Lower lobe of right lung (tissue), 2 donors: ENCODE results near the gene COPS6. TPM values are rescaled to one million over a fixed set of nuclear protein-coding genes. Genes with fewer than 3 reads are reported as not detected.
A peak's percentile ranks its signal among the peaks of the same experiment; 100 is the strongest.

ENCODE experiments used
- ATAC-seq, 2 donors: fragments of 200-7000 bp; cut with Tn5 transposase; one replicate each; pipeline ENCODE4 v1.9.1; 2020 to 2022; ENCODE audit warnings: mild to moderate bottlenecking in 2 of 2, moderate library complexity in 2 of 2
- DNase-seq: peaks from one replicate; pipeline ENCODE4 v3.0.0-alpha.2; 2020
- H3K27ac ChIP-seq: fragments of 200-600 bp; one replicate; pipeline ENCODE4 v1.8.0; 2022
- H3K27me3 ChIP-seq: fragments of 200-600 bp; one replicate; pipeline ENCODE4 v1.8.0; 2022; ENCODE audit warnings: low read depth
- H3K36me3 ChIP-seq: fragments of 200-600 bp; one replicate; pipeline ENCODE4 v1.8.0; 2022; ENCODE audit warnings: mild to moderate bottlenecking
- H3K4me1 ChIP-seq: fragments of 200-600 bp; one replicate; pipeline ENCODE4 v1.8.0; 2022
- H3K4me3 ChIP-seq: fragments of 200-600 bp; one replicate; pipeline ENCODE4 v1.8.0; 2022; ENCODE audit warnings: mild to moderate bottlenecking
- H3K9me3 ChIP-seq: fragments of 200-600 bp; one replicate; pipeline ENCODE4 v1.8.0; 2022
- intact Hi-C: fragments of 100-400 bp; cut with DNase I; formaldehyde crosslinking; loops from one replicate; pipeline ENCODE4 v1.11.0; 2022
- total RNA-seq: library from RNA; stranded (reverse); fragmentation: NEBNext Ultra II Directional; extraction: Animal tissue kit (Norgen Biotek cat#: 25700); gene quantifications from one replicate; pipeline ENCODE4 v1.2.1, GENCODE V29; 2021
- TF ChIP-seq, protein P1 (sequence below): fragments of 200-600 bp; IDR thresholded peaks from one replicate; pipeline ENCODE4 v1.8.0; 2022; ENCODE audit warnings: antibody characterized with exemption, mild to moderate bottlenecking
- donor health status: DM: no; HTN: yes; CAD: no; lungs with severe emphysema.

Gene COPS6
- total RNA-seq, 1 donor from 2014 or later: 70.6 TPM

DNA sequence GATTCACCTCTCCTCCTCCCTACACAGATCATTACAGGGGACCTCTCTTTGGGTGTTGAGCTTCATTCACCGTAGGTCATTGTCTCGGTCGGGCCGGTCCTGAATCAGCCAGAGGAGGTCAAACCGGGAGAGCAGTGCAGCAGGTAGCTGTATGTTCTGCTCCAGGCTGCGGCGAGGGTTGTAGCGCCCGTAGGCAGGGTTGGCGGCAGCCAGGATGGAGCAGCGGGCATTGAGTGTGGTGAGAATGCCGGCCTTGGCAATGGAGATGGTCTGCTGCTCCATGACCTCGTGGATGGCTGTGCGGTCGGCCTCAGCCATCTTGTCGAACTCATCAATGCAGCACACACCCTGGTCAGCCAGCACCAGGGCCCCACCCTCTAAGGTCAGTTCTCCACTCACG, 6.9 kb downstream of the COPS6 start:
- Histone ChIP-seq H3K4me3 (no peak overlapping the region), H3K36me3 (peaks cover 88% of the 10 kb centered on the region), H3K27ac (no peak overlapping the region), H3K4me1 (peaks cover 22% of the 10 kb centered on the region), H3K27me3 (no peaks in the 10 kb centered on the region), H3K9me3 (no peaks in the 10 kb centered on the region)
- no peak for ATAC-seq
- TF ChIP-seq, protein P1, sequence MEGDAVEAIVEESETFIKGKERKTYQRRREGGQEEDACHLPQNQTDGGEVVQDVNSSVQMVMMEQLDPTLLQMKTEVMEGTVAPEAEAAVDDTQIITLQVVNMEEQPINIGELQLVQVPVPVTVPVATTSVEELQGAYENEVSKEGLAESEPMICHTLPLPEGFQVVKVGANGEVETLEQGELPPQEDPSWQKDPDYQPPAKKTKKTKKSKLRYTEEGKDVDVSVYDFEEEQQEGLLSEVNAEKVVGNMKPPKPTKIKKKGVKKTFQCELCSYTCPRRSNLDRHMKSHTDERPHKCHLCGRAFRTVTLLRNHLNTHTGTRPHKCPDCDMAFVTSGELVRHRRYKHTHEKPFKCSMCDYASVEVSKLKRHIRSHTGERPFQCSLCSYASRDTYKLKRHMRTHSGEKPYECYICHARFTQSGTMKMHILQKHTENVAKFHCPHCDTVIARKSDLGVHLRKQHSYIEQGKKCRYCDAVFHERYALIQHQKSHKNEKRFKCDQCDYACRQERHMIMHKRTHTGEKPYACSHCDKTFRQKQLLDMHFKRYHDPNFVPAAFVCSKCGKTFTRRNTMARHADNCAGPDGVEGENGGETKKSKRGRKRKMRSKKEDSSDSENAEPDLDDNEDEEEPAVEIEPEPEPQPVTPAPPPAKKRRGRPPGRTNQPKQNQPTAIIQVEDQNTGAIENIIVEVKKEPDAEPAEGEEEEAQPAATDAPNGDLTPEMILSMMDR: no peak
- no peak for DNase-seq
- intact Hi-C loops: no loop called here

DNA sequence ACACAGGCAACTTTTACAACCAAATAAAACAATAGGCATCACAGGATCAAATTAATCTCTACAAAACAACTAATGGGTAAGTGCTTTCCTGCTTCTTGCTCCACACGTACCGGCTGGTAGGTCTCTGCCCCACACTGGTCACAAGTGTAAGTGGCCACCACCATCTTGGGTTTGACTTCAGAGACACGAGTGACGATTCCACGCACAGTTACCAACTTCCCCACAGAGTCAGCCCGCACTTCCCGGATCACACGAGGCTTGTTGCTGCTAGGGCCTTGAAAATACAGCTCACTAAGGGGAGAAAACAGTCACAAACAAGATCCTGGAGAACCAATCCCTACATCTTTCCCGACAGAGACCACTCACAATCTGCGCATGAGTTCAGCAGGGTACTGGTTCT, 10.1 kb downstream of the COPS6 start:
- no peak for DNase-seq
- ATAC-seq: no peak
- TF ChIP-seq, protein P1: no peak
- Histone ChIP-seq H3K27ac (no peak overlapping the region), H3K4me3 (no peak overlapping the region), H3K36me3 (peaks cover 68% of the 10 kb centered on the region), H3K27me3 (no peaks in the 10 kb centered on the region), H3K9me3 (no peaks in the 10 kb centered on the region), H3K4me1 (peaks cover 24% of the 10 kb centered on the region)
- intact Hi-C loops: no loop called here

DNA sequence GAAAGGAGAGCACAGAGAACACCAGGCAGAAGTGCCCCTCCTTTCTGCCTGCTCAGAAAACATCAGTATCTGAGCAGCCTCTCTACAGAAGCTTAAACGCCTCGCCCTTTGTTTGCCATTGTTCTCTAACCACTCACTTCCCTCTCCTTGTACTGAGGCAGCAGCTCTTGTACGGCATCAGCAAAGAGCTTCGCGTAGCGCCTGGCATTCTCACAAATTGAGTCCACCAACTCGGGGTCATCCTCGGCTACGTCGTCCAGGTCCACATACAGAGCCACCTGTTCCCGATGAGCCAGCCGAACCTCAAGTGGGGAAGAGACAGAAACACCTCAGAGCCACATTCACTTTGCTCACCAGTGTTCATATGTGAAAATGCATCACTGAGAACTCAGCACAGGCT, 10.7 kb downstream of the COPS6 start:
- TF ChIP-seq, protein P1: no peak
- Histone ChIP-seq H3K4me1 (peaks cover 24% of the 10 kb centered on the region), H3K27me3 (no peaks in the 10 kb centered on the region), H3K4me3 (peak overlapping the region; percentile 97), H3K9me3 (no peaks in the 10 kb centered on the region), H3K36me3 (peaks cover 68% of the 10 kb centered on the region), H3K27ac (no peak overlapping the region)
- ATAC-seq: no peak
- DNase-seq: no peak
- intact Hi-C loops: no loop called here

DNA sequence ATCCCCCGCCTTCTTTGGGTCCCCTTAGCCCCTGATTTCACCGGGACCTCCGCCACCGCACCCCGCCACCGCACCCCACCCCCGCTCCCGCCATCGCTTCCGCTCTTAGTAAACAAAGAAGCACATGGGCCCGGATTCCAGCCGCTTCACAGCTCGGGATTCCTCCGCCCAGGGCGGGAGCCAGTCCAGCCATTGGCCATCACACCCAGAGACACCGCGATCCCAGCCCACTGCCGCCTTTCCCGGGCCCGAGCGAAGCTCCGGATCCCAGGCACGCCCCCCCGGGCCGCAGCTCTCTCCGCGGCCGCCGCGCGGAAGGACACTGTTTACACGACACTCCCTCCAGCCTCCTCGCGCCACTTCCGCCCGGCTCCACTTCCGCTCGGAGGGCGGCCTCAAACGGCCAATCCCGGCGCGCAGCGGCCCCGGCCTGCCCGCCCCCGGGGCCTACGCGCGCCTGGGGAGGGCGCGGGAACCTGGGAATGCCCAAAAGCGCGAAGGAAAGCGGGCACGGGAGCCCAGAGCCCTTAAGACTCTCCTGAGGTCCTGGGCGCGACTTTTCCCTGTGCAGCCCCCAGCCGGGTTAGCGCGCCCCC, 11.7 kb downstream of the COPS6 start:
- Histone ChIP-seq H3K4me1 (peaks cover 24% of the 10 kb centered on the region), H3K4me3 (peak overlapping the region; percentile 97), H3K36me3 (peaks cover 68% of the 10 kb centered on the region), H3K9me3 (no peaks in the 10 kb centered on the region), H3K27me3 (no peaks in the 10 kb centered on the region), H3K27ac (peak overlapping the region; percentile 91)
- DNase-seq (peak; percentile 93), ATAC-seq (peak; percentile 95 to 96)
- intact Hi-C loops: no loop called here
- TF ChIP-seq, protein P1: no peak

DNA sequence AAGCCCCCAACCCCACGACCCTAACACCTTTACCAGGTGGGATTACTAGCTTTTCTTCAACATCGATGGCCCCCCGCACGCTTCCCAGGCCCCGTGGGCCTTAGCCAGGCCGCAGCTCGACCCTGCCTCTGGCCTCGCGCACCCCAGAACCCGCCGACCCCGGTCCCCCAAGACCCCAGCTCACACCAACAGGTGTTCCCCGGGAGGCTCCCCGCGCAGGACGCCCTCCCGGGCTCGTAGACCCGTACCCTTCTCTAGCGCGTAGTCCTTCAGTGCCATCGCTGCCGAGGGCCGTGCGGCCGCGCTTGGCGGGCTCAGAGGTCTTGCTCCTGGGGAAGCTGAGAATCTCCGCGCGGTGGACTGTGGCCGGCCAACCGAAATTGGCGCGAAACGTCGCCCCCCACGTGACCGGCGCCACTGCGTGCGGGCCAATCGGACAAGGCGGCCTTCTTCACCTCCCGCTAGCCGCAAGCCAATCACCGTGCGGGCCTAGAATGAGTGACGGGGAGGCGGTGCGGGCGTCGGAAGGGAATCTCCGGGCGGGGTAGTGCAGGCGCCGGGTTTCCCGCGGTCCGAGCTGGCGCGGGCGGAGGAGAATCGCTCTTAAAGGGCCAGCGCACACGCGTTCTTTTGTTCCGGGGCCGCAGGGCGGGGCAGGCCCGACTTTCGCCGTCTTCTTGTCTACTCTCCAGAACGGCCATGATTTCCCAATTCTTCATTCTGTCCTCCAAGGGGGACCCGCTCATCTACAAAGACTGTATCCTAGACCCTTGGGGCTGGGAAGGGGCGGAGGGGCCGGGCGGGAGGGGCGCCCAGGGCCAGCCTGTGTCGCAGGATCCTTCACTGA, 12.5 kb downstream of the COPS6 start, which contains the start of the genes AP4M1 and MCM7:
AP4M1 (plus strand) TSS at position 628 of the 847 bp plus-strand sequence; CDS start at position 700, 72 bp downstream.
MCM7 (minus strand) TSS at position 382 of the 847 bp plus-strand sequence; CDS start at position 279, 103 bp downstream.
- intact Hi-C loops: no loop called here
- Histone ChIP-seq H3K36me3 (peaks cover 68% of the 10 kb centered on the region), H3K9me3 (no peaks in the 10 kb centered on the region), H3K4me1 (peaks cover 24% of the 10 kb centered on the region), H3K27ac (peak within 1 kb of the TSS; percentile 91), H3K27me3 (no peaks in the 10 kb centered on the region), H3K4me3 (peak within 1 kb of the TSS; percentile 97)
- DNase-seq (peak; percentile 99), ATAC-seq (peak; percentile 97)
- TF ChIP-seq, protein P1: no peak
